H1 (cell line): Measurements from ENCODE around the gene PAFAH1B1. TPM values are rescaled to one million over a fixed set of nuclear protein-coding genes. Genes with fewer than 3 reads are reported as not detected.

ENCODE experiments used
- CTCF ChIA-PET: fragments of 300-600 bp; sonication (Branson Sonifier 250); formaldehyde crosslinking; loops from one replicate; lab custom pipeline; 2021; ENCODE audit not compliant: partially characterized antibody; lab: Charles Lee
- POLR2A ChIA-PET: fragments of 300-600 bp; sonication (Branson Sonifier 250); formaldehyde crosslinking; loops from one replicate; lab custom pipeline; 2021; ENCODE audit warnings: inconsistent platforms; ENCODE audit not compliant: partially characterized antibody; lab: Charles Lee
- DNase-seq, 2 experiments: peaks; one replicate each; pipeline versions ENCODE4 v3.0.0 to v3.0.0-alpha.2; 2010 to 2022; ENCODE audit warnings: low spot score in 2 of 2, low read depth in 1 of 2, mixed read lengths in 1 of 2
- FAIRE-seq: peaks from 2 replicates; lab custom pipeline; 2011; peaks lifted over from hg19 to GRCh38; lab: Jason Lieb, UNC
- H2AFZ ChIP-seq: 2 replicates; pipeline ENCODE4 v1.8.1; 2012; ENCODE audit warnings: low read length, inconsistent platforms
- H2AK5ac ChIP-seq: 2 replicates; pipeline ENCODE4 v1.6.1; 2013; ENCODE audit warnings: low read depth, low read length
- H2BK120ac ChIP-seq: replicated peaks from 2 replicates; pipeline ENCODE3; 2013; ENCODE audit warnings: low read depth, low read length, inconsistent platforms
- H2BK12ac ChIP-seq: 2 replicates; pipeline ENCODE4 v1.6.1; 2013; ENCODE audit warnings: low read depth, low read length
- H2BK15ac ChIP-seq: 2 replicates; pipeline ENCODE4 v1.6.1; 2013; ENCODE audit warnings: low read length
- H2BK20ac ChIP-seq: 2 replicates; pipeline ENCODE4 v1.6.1; 2013; ENCODE audit warnings: low read length
- H2BK5ac ChIP-seq: 2 replicates; pipeline ENCODE4 v1.6.1; 2013; ENCODE audit warnings: low read depth, low read length
- H3K14ac ChIP-seq: 2 replicates; pipeline ENCODE4 v1.6.1; 2013; ENCODE audit warnings: inconsistent platforms; ENCODE audit not compliant: insufficient read length
- H3K18ac ChIP-seq: 2 replicates; pipeline ENCODE4 v1.6.1; 2013; ENCODE audit warnings: low read length; ENCODE audit errors: extremely low read depth
- H3K23ac ChIP-seq: 2 replicates; pipeline ENCODE4 v1.6.1; 2013; ENCODE audit warnings: inconsistent platforms; ENCODE audit not compliant: insufficient read length
- H3K23me2 ChIP-seq: 2 replicates; pipeline ENCODE4 v1.6.1; 2013; ENCODE audit warnings: low read depth, low read length
- H3K27ac ChIP-seq: 2 replicates; pipeline ENCODE4 v1.6.1; 2011; ENCODE audit warnings: low read depth, low read length, inconsistent platforms
- H3K27me3 ChIP-seq, 4 experiments: replicated peaks in 1 of 4; 1 replicate in 1 of 4; 2 replicates in 3 of 4; pipeline versions ENCODE4 v1.6.1 to v1.8.1; 2011 to 2013; ENCODE audit warnings: low read length in 3 of 4, mild to moderate bottlenecking in 3 of 4, inconsistent platforms in 2 of 4, mixed read lengths in 2 of 4, moderate library complexity in 1 of 4; ENCODE audit not compliant: control insufficient read depth in 3 of 4, insufficient read depth in 3 of 4; ENCODE audit errors: extremely low read depth in 1 of 4
- H3K36me3 ChIP-seq, 4 experiments: 2 replicates each; pipeline versions ENCODE4 v1.6.1 to v1.8.1; 2011 to 2013; ENCODE audit warnings: mild to moderate bottlenecking in 4 of 4, low read length in 3 of 4, moderate library complexity in 2 of 4, control low read depth in 1 of 4, inconsistent platforms in 1 of 4; ENCODE audit not compliant: insufficient read depth in 4 of 4, control insufficient read depth in 2 of 4
- H3K4ac ChIP-seq: replicated peaks from 2 replicates; pipeline ENCODE3; 2013; ENCODE audit warnings: low read length, low read depth, mixed read lengths, inconsistent platforms; ENCODE audit not compliant: insufficient read length
- H3K4me1 ChIP-seq, 4 experiments: replicated peaks in 1 of 4; 1 replicate in 1 of 4; 2 replicates in 3 of 4; pipeline versions ENCODE4 v1.6.1 to v1.8.1; 2011 to 2013; ENCODE audit warnings: low read length in 3 of 4, inconsistent platforms in 2 of 4, mixed read lengths in 1 of 4; ENCODE audit not compliant: insufficient read depth in 4 of 4, control insufficient read depth in 3 of 4
- H3K4me2 ChIP-seq, 2 experiments: 2 replicates each; pipeline versions ENCODE4 v1.6.1 to v1.8.1; 2011 to 2013; ENCODE audit warnings: low read depth in 2 of 2, low read length in 2 of 2, control low read depth in 1 of 2, inconsistent platforms in 1 of 2, mild to moderate bottlenecking in 1 of 2; ENCODE audit not compliant: insufficient read depth in 1 of 2
- H3K4me3 ChIP-seq, 4 experiments: fragments of 200-600, 300-600 bp in 1 of 4; sonication (generic), shearing (Covaris generic), sonication (Bioruptor Twin) in 1 of 4; 2 replicates each; pipeline versions ENCODE4 v1.5.1 to v1.8.1; 2011 to 2016; ENCODE audit warnings: low read length in 4 of 4, low read depth in 3 of 4, control low read depth in 2 of 4, inconsistent platforms in 2 of 4, mild to moderate bottlenecking in 2 of 4, mixed read lengths in 1 of 4, moderate library complexity in 1 of 4; ENCODE audit not compliant: insufficient read depth in 2 of 4; ENCODE audit errors: extremely low read depth in 1 of 4
- H3K56ac ChIP-seq: replicated peaks from 2 replicates; pipeline ENCODE3; 2013; ENCODE audit warnings: low read depth, mild to moderate bottlenecking, mixed read lengths, low read length, inconsistent platforms; ENCODE audit not compliant: insufficient read length
- H3K79me1 ChIP-seq: 2 replicates; pipeline ENCODE4 v1.6.1; 2013; ENCODE audit warnings: low read depth, low read length, control low read depth
- H3K79me2 ChIP-seq, 2 experiments: 2 replicates each; pipeline versions ENCODE4 v1.6.1 to v1.8.1; 2012 to 2013; ENCODE audit warnings: low read length in 2 of 2, mild to moderate bottlenecking in 2 of 2, inconsistent platforms in 1 of 2; ENCODE audit not compliant: insufficient read depth in 2 of 2, control insufficient read depth in 1 of 2
- H3K9ac ChIP-seq, 4 experiments: replicated peaks in 1 of 4; 1 replicate in 1 of 4; 2 replicates in 3 of 4; pipeline versions ENCODE4 v1.6.1 to v1.8.1; 2011 to 2013; ENCODE audit warnings: low read depth in 3 of 4, low read length in 3 of 4, control low read depth in 2 of 4, mild to moderate bottlenecking in 2 of 4, moderate library complexity in 2 of 4, inconsistent platforms in 1 of 4; ENCODE audit errors: extremely low read depth in 1 of 4
- H3K9me3 ChIP-seq, 2 experiments: 2 replicates each; pipeline versions ENCODE4 v1.6.1 to v1.8.1; 2012 to 2013; ENCODE audit warnings: mild to moderate bottlenecking in 2 of 2, moderate library complexity in 2 of 2, control low read depth in 1 of 2, inconsistent platforms in 1 of 2, low read depth in 1 of 2, low read length in 1 of 2, mixed read lengths in 1 of 2; ENCODE audit not compliant: insufficient read depth in 2 of 2
- H4K20me1 ChIP-seq, 2 experiments: replicated peaks in 1 of 2; 2 replicates each; pipeline versions ENCODE3 to v1.8.1; 2011 to 2013; ENCODE audit warnings: inconsistent platforms in 2 of 2, low read length in 2 of 2, mild to moderate bottlenecking in 1 of 2; ENCODE audit not compliant: insufficient read depth in 2 of 2, control insufficient read depth in 1 of 2
- H4K5ac ChIP-seq: 2 replicates; pipeline ENCODE4 v1.6.1; 2013; ENCODE audit warnings: low read length, low read depth, mixed read lengths, inconsistent platforms; ENCODE audit not compliant: insufficient read length
- H4K8ac ChIP-seq: 2 replicates; pipeline ENCODE4 v1.8.0; 2013; ENCODE audit warnings: mild to moderate bottlenecking, moderate library complexity, low read length, inconsistent platforms; ENCODE audit not compliant: insufficient read depth; ENCODE audit errors: extremely low read depth
- H4K91ac ChIP-seq: replicated peaks from 2 replicates; pipeline ENCODE3; 2013; ENCODE audit warnings: low read length, mixed read lengths, inconsistent platforms; ENCODE audit not compliant: insufficient read length
- HDAC2 ChIP-seq, 2 experiments: fragments of 300-600 bp in 1 of 2; sonication (generic) in 1 of 2; IDR thresholded peaks; 2 replicates each; pipeline ENCODE4 v1.6.1; 2011 to 2012; ENCODE audit warnings: low read depth in 2 of 2, low read length in 2 of 2, mild to moderate bottlenecking in 2 of 2, moderate library complexity in 2 of 2, borderline replicate concordance in 1 of 2, inconsistent platforms in 1 of 2
- JUN ChIP-seq: IDR thresholded peaks from 2 replicates; pipeline ENCODE4 v1.6.1; 2011; ENCODE audit warnings: low read depth, mild to moderate bottlenecking, improper control_type of control experiment, low read length
- MAFK ChIP-seq: IDR thresholded peaks from 2 replicates; pipeline ENCODE4 v1.6.1; 2012; ENCODE audit warnings: low read depth, mild to moderate bottlenecking, improper control_type of control experiment, low read length
- RAD21 ChIP-seq, 2 experiments: IDR thresholded peaks in 1 of 2; conservative IDR thresholded peaks in 1 of 2; 2 replicates each; pipeline ENCODE4 v1.6.1; 2011; ENCODE audit warnings: low read depth in 2 of 2, low read length in 2 of 2, improper control_type of control experiment in 1 of 2, inconsistent platforms in 1 of 2, mild to moderate bottlenecking in 1 of 2, moderate library complexity in 1 of 2
- RFX5 ChIP-seq: IDR thresholded peaks from 2 replicates; pipeline ENCODE4 v1.6.1; 2011; ENCODE audit warnings: low read depth, low read length, improper control_type of control experiment, borderline replicate concordance
- SIRT6 ChIP-seq: IDR thresholded peaks from one replicate; pipeline ENCODE4 v1.7.1; 2012; ENCODE audit warnings: low read length, inconsistent platforms
- SP1 ChIP-seq: IDR thresholded peaks from 2 replicates; pipeline ENCODE4 v1.6.1; 2011; ENCODE audit warnings: low read depth, low read length
- SP4 ChIP-seq: IDR thresholded peaks from 2 replicates; pipeline ENCODE4 v1.6.1; 2012; ENCODE audit warnings: low read length, inconsistent platforms
- TAF1 ChIP-seq: IDR thresholded peaks from 2 replicates; pipeline ENCODE4 v1.6.1; 2011; ENCODE audit warnings: mild to moderate bottlenecking, low read depth, low read length
- TCF12 ChIP-seq: IDR thresholded peaks from 2 replicates; pipeline ENCODE4 v1.6.1; 2011; ENCODE audit warnings: low read depth, mild to moderate bottlenecking, low read length
- TEAD4 ChIP-seq: IDR thresholded peaks from 2 replicates; pipeline ENCODE4 v1.6.1; 2012; ENCODE audit warnings: low read depth, low read length, inconsistent platforms, mixed read lengths
- WGBS, 2 experiments: shearing (Covaris generic) in 1 of 2; methylation state at CpG; one replicate each; pipeline versions ENCODE4 v1.1.6 to v1.1.7; 2013 to 2015; ENCODE audit warnings: low lambda C conversion rate in 2 of 2, mixed read lengths in 2 of 2, inconsistent platforms in 1 of 2, low coverage in 1 of 2, missing lambda C conversion rate in 1 of 2; ENCODE audit not compliant: insufficient replicate concordance in 2 of 2, insufficient coverage in 1 of 2, insufficient read length in 1 of 2; ENCODE audit errors: extremely low coverage in 1 of 2, missing lambda C conversion rate in 1 of 2; 5-methylcytosine and 5-hydroxymethylcytosine counted together
- polyA plus RNA-seq, 7 experiments: library from polyadenylated mRNA; depleted of rRNA in 3 of 7; stranded (reverse) in 5 of 7; unstranded in 2 of 7; fragments of >200 nt in 5 of 7; fragments of 200-250 nt in 2 of 7; gene quantifications; 1 replicate in 5 of 7; 2 replicates in 1 of 7; 4 replicates in 1 of 7; pipeline versions ENCODE4 v1.2.1 to v1.2.3, GENCODE V29; 2011 to 2013; ENCODE audit warnings: missing spikeins in 2 of 7, mixed read lengths in 2 of 7
- total RNA-seq: library from RNA; stranded (reverse); fragmentation: NEBNext Ultra II Directional; extraction: Animal tissue kit (Norgen Biotek cat#: 25700); gene quantifications from 2 replicates; pipeline ENCODE4 v1.2.1, GENCODE V29; 2021
- TF ChIP-seq, protein P1 (sequence below): IDR thresholded peaks from 2 replicates; pipeline ENCODE4 v1.6.1; 2011; ENCODE audit warnings: low read length, improper control_type of control experiment

Gene PAFAH1B1
- total and polyA plus RNA-seq, 2 of the 8 experiments (the other 6 are each of a cell fraction or from before 2014, with no cell fraction given) = 42.0 to 152 TPM

DNA sequence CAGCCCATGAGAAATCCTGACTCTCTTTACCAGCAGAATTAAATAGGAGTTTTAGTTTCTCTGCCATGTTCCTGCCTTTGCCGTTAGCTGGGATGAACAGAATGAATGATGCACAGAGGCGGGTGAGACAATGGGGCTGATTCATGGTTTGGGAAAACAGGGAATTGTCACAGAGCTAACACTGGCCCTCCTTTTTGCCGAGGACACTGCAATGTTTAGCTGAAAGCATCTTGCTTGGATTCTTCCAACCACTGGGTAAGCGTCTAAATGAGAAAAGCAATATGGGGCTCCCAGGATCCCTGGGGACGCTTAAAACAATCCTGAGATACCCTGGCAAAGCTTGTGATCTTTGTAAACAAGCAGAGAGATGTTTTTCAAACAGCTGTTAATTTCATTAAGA lies 12.8 kb upstream of the PAFAH1B1 start:
- H4K20me1 ChIP-seq = no peaks in the 10 kb centered on the region
- DNase-seq (no peak), FAIRE-seq (peak; percentile 24)
- H4K8ac ChIP-seq = no peak overlapping the region
- POLR2A ChIA-PET = interaction anchor here (0.8 to 1.9 kb wide), 2 partner anchors 14 to 33 kb away, joined by 3 to 7 read pairs; no protein-coding TSS in a partner anchor
- no peaks in the 10 kb centered on the region for H3K23me2 ChIP-seq
- H2BK20ac ChIP-seq = no peak overlapping the region
- H2BK5ac ChIP-seq = no peak overlapping the region
- H3K18ac ChIP-seq = peak overlapping the region; percentile 38; the same call in 1 of the 2 replicates
- TF ChIP-seq RAD21 (IDR thresholded peaks at IDR 0.05 in 1 of 2, conservative IDR thresholded peaks at IDR 0.05 in 1 of 2; ENCODE audit: low read depth in 2 of 2, low read length in 2 of 2) (no peak), RFX5 (no peak), SIRT6 (no peak), SP4 (no peak), SP1 (no peak), HDAC2 (IDR thresholded peaks at IDR 0.05; ENCODE audit: borderline replicate concordance in 1 of 2, low read depth in 2 of 2, low read length in 2 of 2) (no peak), MAFK (no peak), JUN (no peak), TCF12 (no peak), TEAD4 (no peak), TAF1 (no peak)
- TF ChIP-seq, protein P1, sequence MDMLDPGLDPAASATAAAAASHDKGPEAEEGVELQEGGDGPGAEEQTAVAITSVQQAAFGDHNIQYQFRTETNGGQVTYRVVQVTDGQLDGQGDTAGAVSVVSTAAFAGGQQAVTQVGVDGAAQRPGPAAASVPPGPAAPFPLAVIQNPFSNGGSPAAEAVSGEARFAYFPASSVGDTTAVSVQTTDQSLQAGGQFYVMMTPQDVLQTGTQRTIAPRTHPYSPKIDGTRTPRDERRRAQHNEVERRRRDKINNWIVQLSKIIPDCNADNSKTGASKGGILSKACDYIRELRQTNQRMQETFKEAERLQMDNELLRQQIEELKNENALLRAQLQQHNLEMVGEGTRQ = no peak
- no peaks in the 10 kb centered on the region for H3K79me2 ChIP-seq
- H3K36me3 ChIP-seq = no peaks in the 10 kb centered on the region
- peak overlapping the region; percentile 84 for H2AFZ ChIP-seq
- no peak overlapping the region for H3K23ac ChIP-seq
- no peak overlapping the region for H2BK120ac ChIP-seq
- H3K27me3 ChIP-seq = no peaks in the 10 kb centered on the region
- no peak overlapping the region for H2BK15ac ChIP-seq
- no peaks in the 10 kb centered on the region for H3K79me1 ChIP-seq
- H3K27ac ChIP-seq = no peak overlapping the region
- no peaks in the 10 kb centered on the region for H3K9me3 ChIP-seq
- no peak overlapping the region for H3K4me2 ChIP-seq
- H3K14ac ChIP-seq = no peak overlapping the region
- no peak overlapping the region for H3K56ac ChIP-seq
- CTCF ChIA-PET = interaction anchor here (1.1 to 4.5 kb wide), 5 partner anchors 16 to 60 kb away, joined by 3 to 11 read pairs (median 4); no protein-coding TSS in a partner anchor
- H3K4me1 ChIP-seq = peaks cover 0 to 3% (median 2%) of the 10 kb centered on the region in 4 experiments; a peak in 3 of 7 replicates
- no peak overlapping the region for H3K4me3 ChIP-seq
- WGBS, 2 experiments = 81% methylated on average over 5 of the region's 5 CpGs; no CpG with 5 or more reads in 1 of the 2 experiments
- H3K4ac ChIP-seq = no peak overlapping the region
- H2AK5ac ChIP-seq = no peak overlapping the region
- H3K9ac ChIP-seq = no peak overlapping the region
- no peak overlapping the region for H4K91ac ChIP-seq
- H4K5ac ChIP-seq = no peak overlapping the region
- H2BK12ac ChIP-seq = no peak overlapping the region
